HG02798 (cell line): ENCODE results near the gene KIAA0513.

ENCODE experiments used
- ATAC-seq: cut with Tn5 transposase; IDR thresholded peaks from one replicate; pipeline ENCODE4 v1.9.1; 2021; ENCODE audit warnings: mild to moderate bottlenecking; ENCODE audit not compliant: unreplicated experiment, poor library complexity

Gene KIAA0513

DNA sequence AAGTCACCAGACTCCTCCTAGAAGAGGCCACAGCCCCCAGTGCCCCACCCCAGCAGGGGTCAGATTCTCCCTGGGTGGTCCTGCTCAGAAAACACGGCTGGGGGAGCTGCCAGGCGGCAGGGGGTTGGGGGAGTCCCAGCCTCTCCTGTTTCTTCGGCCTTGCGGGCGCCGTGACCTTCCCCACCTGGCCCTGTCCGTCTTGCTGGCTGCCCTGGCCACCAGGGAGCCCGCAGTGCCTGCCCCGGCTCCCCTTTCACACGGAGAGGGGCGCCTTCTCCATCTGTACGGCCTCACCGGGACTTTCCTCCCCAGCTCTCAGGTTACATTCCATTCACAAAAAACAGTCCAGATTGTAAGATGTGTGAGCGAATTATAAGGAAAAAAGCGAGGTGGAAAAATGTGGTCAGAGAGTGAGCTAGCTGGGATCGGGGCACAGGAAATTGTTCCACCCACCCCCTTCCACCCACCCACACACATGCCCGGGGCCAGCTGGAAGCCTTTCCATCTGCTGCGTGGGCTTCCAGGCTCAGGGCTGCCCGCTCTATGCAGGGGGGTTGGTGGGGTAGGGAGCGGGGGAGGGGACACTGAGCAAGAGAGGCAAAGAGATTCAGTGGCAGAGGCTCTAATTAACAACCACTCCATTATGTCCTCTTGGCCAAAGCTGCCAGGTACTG, 99.2 kb downstream of the KIAA0513 start:
- no peak for ATAC-seq

DNA sequence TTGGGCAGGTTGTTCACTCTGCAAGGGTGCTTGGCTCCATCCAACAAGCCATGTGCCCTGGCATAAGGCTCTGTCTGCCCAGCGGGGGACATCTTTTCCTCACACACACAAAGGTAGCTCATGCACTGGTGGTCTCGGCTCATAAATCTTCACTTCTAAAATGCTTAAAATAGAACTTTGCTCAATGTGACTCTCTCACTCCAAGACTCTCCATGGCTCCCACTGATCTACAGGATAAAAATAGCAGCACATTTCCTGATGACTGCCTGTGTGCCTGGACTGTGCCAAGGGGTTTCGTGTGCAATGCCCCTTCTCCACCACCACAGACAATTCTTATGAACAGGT, 99.8 kb downstream of the KIAA0513 start:
- ATAC-seq = no peak

DNA sequence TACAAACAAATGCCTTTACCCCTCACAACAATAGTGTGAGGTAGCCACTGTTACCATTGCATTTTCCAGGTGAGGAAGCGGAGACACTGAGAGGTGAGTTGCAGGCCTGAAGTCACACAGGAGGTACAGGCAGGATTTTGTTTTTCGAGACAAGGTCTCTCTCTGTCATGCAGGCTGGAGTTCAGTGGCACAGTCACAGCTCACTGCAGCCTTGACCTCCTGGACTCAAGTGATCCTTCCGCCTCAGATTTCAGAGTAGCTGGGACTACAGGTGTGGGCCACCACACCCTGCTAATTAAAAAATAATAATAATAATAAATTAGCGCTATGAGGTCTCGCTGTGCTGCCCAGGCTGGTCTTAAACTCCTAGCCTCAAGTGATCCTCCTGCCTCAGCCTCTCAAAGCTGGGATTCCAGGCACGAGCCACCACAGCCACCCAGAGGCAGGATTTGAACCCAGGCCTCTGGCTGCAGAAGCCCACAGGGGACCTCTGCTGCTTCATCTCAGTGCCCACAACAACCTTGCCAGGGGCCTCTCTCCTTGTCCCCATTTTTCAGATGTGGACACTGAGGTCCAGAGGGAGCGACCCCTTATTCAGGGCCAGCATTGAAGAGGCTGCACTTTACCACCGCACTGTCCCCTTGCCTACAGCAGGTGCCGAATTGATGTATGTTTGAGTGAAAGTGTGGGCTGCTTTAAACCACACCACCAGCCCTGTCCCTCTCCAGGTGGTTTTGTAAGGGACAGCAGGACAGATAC, 100.7 kb downstream of the KIAA0513 start:
- ATAC-seq = no peak

DNA sequence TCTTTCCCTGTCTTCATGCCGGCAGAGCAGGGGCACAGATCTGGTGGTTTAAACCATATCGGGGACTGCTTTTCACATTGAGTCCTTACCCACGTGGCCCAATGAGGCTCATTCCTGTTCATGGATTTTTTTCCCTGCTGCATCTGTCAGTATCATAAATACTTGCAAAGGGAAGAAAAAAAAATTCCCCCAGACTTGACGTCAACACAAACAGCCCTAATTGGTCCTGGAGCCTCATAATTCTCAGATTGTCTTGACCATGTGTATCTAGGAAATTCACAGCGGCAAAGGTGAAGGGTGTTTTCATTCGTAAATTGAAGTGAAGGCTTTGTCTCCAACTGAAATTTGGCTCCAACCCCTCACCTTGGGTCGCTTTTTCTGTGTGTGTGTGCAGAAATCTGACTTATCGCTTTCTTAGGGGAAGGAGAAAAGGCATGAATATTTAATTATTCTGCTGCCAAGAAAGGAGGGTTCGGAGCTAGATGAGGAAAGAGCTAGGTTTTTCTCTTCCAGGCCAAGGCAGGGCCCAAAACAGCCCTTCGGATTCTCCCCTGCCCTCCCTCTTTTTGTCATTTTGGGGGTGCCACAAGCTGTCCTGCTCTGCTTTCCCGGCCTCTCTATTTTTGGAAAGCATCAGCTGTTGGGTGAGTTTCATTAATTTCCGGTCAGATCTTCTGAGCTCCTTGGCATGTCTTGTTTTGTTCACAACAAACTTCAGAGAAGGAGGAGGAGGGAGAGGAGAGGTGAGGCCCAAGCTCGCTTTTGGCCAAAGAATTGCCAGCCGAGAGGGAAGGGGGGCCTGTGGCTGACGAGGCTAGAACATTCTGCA, 102.5 kb downstream of the KIAA0513 start:
- no peak for ATAC-seq

DNA sequence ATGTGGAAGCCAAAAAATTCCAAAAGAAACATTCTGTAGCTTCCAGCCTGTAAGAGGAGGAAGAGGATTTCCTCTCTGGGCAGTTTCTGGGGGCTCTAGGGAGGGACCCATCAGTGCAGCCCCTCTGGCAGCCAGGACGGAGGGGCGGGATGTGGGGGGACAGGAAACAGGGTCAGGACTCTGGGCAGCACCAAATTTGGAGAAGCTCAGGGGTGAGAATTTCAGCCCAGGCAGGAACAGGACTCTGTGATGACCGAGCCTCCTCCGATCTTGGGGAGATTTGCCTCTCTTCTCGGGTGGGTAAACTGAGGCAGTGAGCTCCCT, 103.1 kb downstream of the KIAA0513 start:
- no peak for ATAC-seq

DNA sequence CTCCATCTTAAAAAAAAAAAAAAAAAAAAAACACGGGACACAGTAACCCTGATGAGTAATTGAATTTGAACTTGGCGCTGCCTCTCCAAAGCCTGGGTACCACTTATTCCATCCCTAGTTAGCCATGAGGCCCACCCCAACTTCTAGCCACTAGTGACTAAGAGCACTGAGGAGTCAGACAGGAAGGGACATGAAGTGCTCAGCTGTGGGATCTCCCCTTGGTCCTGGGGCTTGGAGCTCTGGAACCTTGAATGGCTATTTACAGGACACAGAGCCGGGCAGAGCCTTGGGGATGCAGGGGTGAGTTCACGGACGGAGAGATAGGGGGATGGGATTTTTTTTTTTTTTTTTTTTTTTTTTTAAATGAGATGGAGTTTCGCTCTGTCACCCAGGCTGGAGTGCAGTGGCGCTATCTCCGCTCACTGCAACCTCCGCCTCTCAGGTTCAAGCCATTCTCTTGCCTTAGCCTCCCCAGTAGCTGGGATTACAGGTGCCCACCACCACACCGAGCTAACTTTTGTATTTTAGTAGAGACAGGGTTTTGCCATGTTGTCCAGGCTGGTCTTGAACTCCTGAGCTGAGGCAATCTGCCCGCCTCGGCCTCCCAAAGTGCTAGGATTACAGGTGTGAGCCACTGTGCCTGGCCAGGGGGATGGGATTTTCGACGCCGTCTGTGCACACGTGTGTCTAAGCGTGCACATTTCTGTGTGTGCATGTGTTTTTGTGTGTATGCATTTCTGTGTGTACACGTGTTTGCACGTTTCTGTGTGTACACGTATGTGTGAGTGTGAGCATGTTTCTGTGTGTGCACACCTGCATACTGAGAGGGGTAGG, 105.1 kb downstream of the KIAA0513 start:
- ATAC-seq = no peak

DNA sequence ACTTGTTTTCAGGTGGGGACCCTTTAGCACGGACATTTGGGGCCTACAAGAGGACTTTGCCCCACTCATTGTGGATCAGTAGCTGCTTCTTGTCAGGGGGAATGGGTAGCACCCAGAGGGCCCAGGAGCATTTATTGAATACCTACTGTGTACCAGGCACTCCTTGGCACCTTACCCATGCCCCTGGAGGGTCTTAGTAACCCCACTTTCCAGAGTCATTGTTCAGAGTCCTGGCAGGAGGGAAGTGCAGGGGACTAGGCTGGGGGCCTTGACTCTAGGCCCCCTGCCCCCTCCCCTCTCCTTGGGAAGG, 105.7 kb downstream of the KIAA0513 start:
- ATAC-seq = no peak

DNA sequence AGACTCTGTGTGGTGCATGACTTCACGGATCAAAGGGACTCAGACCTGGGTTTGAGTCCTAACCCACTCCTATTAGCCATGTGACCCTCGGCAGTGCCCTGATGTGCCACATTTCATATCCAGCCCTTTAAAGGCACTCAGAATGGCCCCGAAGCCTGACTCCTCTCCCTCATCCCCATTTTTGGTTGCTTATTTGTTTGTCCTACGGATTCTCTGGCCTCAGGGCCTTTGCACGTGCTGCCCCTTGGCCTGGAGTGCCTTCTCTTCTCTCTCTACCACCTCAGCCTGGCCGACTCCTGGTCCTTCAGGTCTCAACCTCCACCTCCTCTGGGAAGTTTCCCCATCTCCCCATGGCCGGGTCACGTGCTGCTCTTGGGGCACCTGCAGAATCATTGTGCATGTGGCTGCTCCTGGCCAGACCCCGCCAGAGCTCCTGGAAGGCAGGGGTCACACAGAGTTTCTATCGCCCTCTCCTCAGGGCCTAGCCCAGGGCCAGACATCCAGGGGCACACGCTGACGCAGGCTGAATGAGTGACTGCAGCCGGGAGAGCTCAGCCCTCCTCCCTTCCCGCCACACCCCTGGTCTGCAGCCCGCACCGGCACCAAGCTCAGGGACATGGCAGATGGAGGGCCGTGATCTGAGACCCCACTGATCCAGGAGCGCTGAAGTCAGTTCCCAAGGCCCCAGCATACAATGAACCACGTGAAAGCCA, 106.6 kb downstream of the KIAA0513 start:
- ATAC-seq = no peak

DNA sequence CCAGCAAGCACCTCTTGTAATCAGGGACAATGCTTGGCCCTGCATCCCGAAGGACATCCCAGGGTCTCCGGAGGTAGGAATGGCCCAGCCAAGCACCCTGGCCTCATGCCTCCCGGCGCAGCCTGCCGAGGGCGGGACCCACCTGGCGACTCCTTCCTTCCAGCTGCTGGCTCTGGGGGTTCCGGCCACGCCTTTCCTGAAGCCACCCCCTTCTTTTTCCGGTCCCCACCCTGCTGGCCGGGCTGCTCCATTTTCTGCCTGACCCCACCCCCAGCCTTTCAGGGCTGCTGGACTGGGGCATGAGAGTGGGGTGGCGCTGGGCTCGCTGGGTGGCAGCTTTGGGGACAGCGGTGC, 107.2 kb downstream of the KIAA0513 start:
- ATAC-seq = no peak

DNA sequence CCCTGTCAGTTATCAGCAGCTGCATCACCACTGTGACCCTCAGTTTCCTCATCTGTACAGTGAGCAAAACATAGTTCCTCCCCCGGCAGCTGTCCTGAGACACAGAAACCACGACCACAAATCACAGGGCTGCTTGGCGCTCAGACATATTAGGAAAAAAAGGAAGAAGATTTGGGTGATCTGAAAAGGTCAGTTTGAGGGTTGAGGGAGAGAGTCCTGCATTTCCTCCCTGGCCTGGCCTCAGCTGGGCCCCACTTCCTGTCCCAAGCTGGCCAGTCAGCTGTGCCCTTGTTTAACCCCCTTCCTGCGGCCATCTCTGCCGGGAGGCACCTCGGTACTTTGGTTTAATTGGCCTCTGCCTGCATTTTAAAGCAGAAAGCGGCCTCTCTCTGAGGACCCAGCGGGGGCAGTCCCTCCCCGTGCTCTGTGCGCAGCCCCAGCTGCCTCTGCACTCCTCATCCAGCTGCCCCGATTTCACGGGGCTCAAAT, 108.7 kb downstream of the KIAA0513 start:
- ATAC-seq = no peak

DNA sequence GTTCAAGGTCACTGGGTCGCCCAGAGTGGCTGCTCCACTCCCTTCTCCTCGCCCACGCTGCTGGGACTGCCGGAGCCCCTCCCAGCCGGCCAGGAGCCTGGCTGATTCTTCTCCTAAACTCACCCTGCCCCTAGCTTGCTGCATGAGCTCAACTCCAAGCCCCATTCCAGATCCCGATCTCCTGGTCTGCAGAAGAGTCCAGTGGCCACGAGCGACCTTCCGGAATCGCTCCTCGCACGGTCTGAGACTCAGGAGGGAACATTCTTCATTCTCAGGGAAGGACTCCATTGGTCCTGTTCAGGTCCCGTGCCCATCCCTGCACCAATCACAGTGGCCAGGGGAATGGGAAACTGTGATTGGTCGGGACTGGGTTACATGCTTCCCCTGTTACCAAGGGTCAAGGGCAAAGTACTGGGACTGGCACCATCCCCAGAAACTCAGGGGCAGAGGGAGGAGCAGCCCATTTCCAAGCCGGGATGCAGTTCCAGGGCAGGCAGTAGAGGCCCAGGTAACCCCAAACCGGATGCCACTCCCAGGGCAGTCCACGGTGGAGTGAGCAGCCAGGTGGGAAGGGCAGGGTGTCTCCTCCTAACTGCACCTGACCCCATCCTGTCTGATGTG, 109.2 kb downstream of the KIAA0513 start:
- ATAC-seq = no peak

DNA sequence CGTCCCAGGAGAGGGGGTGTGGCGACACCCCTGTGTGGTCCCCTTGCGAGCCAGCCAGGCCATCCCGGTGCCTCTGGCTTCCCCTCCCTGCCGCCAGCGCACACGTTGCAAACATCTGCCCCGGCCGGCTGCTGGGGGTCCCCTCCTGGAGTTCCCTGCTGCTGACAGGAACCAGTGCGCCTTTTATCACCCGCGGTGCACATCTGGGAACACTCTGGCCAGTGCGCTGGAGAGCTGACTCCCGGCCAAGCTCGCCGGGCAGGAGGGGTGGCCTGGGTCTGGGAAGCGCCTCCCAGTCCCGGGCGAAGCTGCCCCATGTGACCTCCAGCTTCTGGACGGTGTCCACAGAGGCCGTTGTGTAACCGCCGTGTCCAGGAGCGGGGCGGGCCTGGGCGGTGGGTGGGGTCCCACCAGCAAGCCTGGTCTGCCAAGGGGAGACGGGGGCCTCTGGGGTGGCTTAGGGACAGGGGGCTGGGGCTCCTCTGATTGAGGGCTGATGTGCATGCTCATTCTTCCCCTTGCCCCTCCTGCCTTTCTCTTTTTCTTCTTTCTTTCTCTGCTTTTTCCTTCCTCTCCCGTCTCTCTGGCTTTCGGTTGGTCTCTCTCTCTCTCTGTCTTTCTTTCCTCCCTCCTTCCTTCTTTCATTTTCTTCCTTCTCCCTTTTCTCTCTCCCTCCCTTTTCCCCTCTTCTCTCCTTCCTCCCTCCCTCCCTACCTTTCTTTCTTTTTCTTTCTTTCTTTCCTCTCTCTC, 109.9 kb downstream of the KIAA0513 start:
- ATAC-seq = no peak

DNA sequence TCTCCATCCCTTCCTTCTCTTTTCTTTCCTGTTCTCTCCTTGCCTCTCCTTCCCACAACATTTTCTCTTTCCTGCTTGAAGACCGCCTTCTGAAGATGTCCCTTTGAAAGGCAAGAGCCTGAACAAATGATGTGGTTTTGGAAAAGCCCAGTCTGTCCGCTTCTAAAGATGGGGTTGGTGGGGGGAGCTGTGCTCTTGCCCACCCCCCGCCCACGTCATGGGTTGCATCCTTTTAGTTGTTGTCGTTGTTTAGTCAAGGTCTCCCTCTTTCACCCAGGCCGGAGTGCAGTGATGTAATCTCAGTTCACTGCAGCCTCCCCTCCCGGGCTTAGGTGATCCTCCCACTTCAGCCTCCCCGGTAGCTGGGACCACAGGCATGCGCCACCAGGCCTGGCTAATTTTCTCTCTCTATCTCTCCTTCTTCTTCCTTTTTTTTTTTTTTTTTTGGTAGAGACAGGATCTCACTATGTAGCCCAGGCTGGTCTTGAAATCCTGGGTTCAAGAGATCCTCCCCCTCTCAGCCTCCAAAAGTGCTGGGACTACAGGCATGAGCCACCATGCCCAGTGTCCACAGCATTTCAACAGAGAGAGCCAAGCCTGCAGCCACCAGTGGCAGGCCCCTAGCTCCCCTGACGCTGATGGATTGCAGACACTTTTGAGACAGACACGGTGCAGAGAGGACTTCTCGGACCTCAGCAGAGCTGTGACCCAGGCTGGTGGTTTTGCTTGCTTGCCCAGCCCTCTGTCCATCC, 110.7 kb downstream of the KIAA0513 start:
- ATAC-seq = no peak

DNA sequence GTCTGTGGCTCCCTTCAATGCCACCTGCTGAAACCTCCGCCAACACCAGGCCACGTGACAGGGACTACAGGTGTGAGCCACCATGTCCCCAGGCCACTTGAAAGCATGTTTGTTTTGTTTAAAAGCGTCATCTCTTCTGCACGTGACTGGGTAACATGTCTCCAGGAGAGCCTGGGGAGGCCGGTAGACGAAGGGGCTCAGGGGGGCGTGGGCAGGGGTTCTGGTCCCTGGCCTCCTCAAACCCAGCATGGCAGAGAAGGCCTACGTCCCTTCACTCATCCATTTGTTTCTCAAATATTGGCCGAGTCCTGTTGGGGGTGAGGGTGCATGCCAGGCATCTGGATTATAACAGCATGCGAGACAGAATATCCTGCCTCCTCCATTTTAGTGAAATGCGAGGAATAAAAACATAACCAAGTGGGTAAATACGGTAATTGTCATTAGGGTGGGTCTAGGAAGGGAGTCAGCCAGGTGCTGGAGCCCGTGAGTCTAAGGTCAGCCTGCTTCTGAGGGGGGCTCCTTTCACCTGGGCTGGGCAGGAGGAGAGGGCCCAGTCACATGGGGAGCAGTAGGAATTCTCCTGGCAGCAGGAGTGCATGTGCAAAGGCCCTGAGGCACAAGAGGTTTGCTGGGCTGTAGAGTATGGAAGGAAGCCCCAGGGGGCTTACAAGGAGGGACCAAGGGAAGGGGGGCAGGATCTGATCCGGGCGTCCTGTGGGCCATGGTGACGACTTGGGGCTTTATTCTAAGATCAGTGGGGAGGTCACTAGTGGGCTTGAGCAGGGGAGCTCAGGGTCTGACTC, 111.4 kb downstream of the KIAA0513 start:
- no peak for ATAC-seq

DNA sequence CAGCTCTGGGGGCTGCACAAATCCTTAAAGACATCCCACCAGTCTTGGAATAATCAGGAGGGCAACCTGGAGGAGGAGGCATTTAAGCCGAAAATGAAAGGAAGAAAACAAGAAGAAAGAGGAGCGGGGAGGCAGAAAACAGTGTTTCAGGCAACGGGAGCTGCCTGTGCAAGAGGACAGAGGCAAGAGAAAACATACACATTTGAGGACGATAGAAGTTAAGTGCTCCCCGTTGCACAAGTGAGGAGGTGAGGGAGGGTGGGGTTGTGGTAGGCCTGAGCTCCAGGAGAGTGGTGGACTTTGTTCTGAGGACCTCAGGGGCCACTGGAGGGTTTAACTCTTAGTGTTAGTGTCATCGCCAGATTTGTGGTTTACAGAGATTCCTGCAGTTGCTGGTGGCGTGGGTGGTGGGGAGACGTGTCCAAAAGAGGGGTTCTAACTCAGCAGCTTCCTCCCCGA, 112.3 kb downstream of the KIAA0513 start:
- no peak for ATAC-seq

DNA sequence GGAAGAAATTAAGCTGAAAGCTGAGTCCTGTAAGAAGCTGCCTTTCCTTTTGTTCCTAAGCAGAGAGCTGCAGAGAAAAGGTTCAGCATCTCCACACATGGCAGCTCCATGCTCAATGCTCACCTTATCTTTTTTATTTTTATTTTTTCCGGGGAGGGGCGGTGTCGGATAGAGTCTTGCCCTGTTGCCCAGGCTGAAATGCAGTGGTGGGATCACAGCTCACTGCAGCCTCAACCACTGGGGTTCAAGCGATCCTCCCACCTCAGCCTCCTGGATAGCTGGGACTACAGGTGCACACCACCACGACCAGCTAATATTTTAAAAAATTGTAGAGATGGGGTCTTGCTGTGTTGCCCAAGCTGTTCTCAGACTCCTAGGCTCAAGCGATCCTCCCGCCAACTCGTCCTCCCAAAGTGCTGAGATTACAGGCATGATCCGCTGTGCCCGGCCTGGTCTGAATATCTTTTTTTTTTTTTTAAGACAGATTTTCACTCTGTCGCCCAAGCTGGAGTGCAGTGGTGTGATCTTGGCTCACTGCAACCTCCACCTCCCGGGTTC, 112.9 kb downstream of the KIAA0513 start:
- no peak for ATAC-seq

DNA sequence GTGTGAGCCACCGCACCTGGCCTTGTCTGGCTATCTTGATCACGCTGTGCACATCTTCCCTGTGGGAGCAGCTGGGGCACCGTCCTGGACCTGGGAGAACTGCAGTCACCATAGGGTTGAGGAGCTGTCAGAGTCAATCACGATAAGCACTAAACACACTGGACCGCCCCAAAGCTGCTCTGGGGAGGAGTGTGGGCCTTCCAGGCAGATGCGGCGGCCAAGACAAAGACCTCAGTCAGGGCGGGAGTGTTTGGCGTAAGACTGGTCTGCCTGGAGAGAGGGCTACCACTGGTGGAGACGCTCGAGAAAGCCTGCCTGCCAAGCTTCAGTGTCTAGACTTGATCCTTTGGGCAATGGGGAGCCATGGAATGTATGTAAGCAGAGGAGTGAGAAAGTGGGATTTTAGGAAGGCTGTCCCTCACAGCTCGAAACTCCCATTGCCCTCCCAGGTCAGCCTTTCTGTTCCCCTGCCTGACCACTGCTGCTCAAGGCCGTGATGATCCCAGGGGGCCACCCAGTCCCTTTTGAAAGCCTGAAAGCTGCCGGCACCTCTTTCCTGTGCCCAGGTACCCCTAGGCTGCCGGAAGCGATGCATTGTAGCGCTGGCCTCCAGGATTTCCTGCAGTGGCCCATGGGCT, 114.0 kb downstream of the KIAA0513 start:
- ATAC-seq = no peak
